H1 (cell line): ENCODE data around the gene SUV39H2.

Experiments used
- BACH1 ChIP-seq: IDR thresholded peaks from 2 replicates; pipeline ENCODE4 v1.6.1; 2012; ENCODE audit warnings: low read length, improper control_type of control experiment
- EZH2 ChIP-seq: fragments of 200-600 bp; sonication (generic); IDR thresholded peaks from 2 replicates; pipeline ENCODE4 v1.7.1; 2012; ENCODE audit warnings: low read depth, mild to moderate bottlenecking, moderate library complexity, low read length, inconsistent platforms; ENCODE audit not compliant: severe bottlenecking
- JUND ChIP-seq: IDR thresholded peaks from 2 replicates; pipeline ENCODE4 v1.6.1; 2011; ENCODE audit warnings: mild to moderate bottlenecking, improper control_type of control experiment, low read length
- KDM4A ChIP-seq: IDR thresholded peaks from one replicate; pipeline ENCODE4 v1.7.1; 2012; ENCODE audit warnings: low read depth, mild to moderate bottlenecking, moderate library complexity, low read length, inconsistent platforms; ENCODE audit not compliant: severe bottlenecking
- NANOG ChIP-seq: IDR thresholded peaks from 2 replicates; pipeline ENCODE4 v1.6.1; 2011; ENCODE audit warnings: low read length, low read depth, mild to moderate bottlenecking, inconsistent platforms; ENCODE audit not compliant: insufficient read depth, poor library complexity, severe bottlenecking
- POLR2A ChIP-seq, 2 experiments: IDR thresholded peaks; 1 replicate in 1 of 2; 2 replicates in 1 of 2; pipeline ENCODE4 v1.6.1; 2011; ENCODE audit warnings: low read depth in 2 of 2, low read length in 2 of 2, mild to moderate bottlenecking in 2 of 2; ENCODE audit errors: control extremely low read depth in 1 of 2
- SP1 ChIP-seq: IDR thresholded peaks from 2 replicates; pipeline ENCODE4 v1.6.1; 2011; ENCODE audit warnings: low read depth, low read length
- TAF1 ChIP-seq: IDR thresholded peaks from 2 replicates; pipeline ENCODE4 v1.6.1; 2011; ENCODE audit warnings: mild to moderate bottlenecking, low read depth, low read length
- TEAD4 ChIP-seq: IDR thresholded peaks from 2 replicates; pipeline ENCODE4 v1.6.1; 2012; ENCODE audit warnings: low read depth, low read length, inconsistent platforms, mixed read lengths
- TF ChIP-seq, protein P1 (sequence below), 3 experiments: IDR thresholded peaks; 1 replicate in 2 of 3; 2 replicates in 1 of 3; pipeline versions ENCODE4 v1.5.1 to v1.6.1; 2011; ENCODE audit warnings: low read length in 3 of 3, mild to moderate bottlenecking in 3 of 3, inconsistent platforms in 2 of 3, low read depth in 1 of 3, moderate library complexity in 1 of 3; ENCODE audit not compliant: insufficient read depth in 1 of 3; ENCODE audit errors: control extremely low read depth in 1 of 3
- TF ChIP-seq, protein P2 (sequence below): fragments of 300-600 bp; sonication (generic); IDR thresholded peaks from 2 replicates; pipeline ENCODE4 v1.7.1; 2012; ENCODE audit warnings: low read length, moderate library complexity, mild to moderate bottlenecking, inconsistent platforms; ENCODE audit not compliant: insufficient replicate concordance
- TF ChIP-seq, protein P3 (sequence below): IDR thresholded peaks from 2 replicates; pipeline ENCODE4 v1.6.1; 2011; ENCODE audit warnings: low read depth, mild to moderate bottlenecking, low read length; ENCODE audit not compliant: insufficient read depth
- TF ChIP-seq, protein P4 (sequence below): IDR thresholded peaks from 2 replicates; pipeline ENCODE4 v1.6.1; 2012; ENCODE audit warnings: inconsistent platforms

DNA sequence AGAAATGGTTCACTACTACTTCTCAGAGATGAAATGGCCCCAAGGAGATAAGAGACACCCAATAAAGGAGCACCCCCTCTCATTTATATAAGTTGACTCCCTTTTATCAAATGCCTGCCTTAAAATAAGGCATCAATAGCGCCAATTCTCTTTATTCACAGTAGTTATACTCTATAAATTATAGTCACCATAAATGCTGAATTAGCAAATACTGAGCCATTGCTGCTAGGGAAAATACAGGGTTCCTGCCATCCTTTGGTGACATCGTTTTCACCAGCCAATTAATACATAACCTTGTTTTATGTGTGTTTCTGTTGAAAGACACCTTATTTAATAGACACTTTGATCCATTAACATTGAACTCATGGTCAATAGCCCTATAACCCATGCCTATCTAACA is 46.6 kb downstream of the SUV39H2 start:
- TF ChIP-seq BACH1 = no peak
- TF ChIP-seq, protein P1, sequence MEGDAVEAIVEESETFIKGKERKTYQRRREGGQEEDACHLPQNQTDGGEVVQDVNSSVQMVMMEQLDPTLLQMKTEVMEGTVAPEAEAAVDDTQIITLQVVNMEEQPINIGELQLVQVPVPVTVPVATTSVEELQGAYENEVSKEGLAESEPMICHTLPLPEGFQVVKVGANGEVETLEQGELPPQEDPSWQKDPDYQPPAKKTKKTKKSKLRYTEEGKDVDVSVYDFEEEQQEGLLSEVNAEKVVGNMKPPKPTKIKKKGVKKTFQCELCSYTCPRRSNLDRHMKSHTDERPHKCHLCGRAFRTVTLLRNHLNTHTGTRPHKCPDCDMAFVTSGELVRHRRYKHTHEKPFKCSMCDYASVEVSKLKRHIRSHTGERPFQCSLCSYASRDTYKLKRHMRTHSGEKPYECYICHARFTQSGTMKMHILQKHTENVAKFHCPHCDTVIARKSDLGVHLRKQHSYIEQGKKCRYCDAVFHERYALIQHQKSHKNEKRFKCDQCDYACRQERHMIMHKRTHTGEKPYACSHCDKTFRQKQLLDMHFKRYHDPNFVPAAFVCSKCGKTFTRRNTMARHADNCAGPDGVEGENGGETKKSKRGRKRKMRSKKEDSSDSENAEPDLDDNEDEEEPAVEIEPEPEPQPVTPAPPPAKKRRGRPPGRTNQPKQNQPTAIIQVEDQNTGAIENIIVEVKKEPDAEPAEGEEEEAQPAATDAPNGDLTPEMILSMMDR (IDR thresholded peaks at IDR 0.05; ENCODE audit: control extremely low read depth in 1 of 3, insufficient read depth in 1 of 3, low read depth in 1 of 3, low read length in 3 of 3) = no peak
- no peak for TF ChIP-seq SP1
- no peak for TF ChIP-seq POLR2A (IDR thresholded peaks at IDR 0.05; ENCODE audit: control extremely low read depth in 1 of 2, low read depth in 2 of 2, low read length in 2 of 2)
- no peak for TF ChIP-seq TEAD4
- no peak for TF ChIP-seq JUND
- TF ChIP-seq, protein P2, sequence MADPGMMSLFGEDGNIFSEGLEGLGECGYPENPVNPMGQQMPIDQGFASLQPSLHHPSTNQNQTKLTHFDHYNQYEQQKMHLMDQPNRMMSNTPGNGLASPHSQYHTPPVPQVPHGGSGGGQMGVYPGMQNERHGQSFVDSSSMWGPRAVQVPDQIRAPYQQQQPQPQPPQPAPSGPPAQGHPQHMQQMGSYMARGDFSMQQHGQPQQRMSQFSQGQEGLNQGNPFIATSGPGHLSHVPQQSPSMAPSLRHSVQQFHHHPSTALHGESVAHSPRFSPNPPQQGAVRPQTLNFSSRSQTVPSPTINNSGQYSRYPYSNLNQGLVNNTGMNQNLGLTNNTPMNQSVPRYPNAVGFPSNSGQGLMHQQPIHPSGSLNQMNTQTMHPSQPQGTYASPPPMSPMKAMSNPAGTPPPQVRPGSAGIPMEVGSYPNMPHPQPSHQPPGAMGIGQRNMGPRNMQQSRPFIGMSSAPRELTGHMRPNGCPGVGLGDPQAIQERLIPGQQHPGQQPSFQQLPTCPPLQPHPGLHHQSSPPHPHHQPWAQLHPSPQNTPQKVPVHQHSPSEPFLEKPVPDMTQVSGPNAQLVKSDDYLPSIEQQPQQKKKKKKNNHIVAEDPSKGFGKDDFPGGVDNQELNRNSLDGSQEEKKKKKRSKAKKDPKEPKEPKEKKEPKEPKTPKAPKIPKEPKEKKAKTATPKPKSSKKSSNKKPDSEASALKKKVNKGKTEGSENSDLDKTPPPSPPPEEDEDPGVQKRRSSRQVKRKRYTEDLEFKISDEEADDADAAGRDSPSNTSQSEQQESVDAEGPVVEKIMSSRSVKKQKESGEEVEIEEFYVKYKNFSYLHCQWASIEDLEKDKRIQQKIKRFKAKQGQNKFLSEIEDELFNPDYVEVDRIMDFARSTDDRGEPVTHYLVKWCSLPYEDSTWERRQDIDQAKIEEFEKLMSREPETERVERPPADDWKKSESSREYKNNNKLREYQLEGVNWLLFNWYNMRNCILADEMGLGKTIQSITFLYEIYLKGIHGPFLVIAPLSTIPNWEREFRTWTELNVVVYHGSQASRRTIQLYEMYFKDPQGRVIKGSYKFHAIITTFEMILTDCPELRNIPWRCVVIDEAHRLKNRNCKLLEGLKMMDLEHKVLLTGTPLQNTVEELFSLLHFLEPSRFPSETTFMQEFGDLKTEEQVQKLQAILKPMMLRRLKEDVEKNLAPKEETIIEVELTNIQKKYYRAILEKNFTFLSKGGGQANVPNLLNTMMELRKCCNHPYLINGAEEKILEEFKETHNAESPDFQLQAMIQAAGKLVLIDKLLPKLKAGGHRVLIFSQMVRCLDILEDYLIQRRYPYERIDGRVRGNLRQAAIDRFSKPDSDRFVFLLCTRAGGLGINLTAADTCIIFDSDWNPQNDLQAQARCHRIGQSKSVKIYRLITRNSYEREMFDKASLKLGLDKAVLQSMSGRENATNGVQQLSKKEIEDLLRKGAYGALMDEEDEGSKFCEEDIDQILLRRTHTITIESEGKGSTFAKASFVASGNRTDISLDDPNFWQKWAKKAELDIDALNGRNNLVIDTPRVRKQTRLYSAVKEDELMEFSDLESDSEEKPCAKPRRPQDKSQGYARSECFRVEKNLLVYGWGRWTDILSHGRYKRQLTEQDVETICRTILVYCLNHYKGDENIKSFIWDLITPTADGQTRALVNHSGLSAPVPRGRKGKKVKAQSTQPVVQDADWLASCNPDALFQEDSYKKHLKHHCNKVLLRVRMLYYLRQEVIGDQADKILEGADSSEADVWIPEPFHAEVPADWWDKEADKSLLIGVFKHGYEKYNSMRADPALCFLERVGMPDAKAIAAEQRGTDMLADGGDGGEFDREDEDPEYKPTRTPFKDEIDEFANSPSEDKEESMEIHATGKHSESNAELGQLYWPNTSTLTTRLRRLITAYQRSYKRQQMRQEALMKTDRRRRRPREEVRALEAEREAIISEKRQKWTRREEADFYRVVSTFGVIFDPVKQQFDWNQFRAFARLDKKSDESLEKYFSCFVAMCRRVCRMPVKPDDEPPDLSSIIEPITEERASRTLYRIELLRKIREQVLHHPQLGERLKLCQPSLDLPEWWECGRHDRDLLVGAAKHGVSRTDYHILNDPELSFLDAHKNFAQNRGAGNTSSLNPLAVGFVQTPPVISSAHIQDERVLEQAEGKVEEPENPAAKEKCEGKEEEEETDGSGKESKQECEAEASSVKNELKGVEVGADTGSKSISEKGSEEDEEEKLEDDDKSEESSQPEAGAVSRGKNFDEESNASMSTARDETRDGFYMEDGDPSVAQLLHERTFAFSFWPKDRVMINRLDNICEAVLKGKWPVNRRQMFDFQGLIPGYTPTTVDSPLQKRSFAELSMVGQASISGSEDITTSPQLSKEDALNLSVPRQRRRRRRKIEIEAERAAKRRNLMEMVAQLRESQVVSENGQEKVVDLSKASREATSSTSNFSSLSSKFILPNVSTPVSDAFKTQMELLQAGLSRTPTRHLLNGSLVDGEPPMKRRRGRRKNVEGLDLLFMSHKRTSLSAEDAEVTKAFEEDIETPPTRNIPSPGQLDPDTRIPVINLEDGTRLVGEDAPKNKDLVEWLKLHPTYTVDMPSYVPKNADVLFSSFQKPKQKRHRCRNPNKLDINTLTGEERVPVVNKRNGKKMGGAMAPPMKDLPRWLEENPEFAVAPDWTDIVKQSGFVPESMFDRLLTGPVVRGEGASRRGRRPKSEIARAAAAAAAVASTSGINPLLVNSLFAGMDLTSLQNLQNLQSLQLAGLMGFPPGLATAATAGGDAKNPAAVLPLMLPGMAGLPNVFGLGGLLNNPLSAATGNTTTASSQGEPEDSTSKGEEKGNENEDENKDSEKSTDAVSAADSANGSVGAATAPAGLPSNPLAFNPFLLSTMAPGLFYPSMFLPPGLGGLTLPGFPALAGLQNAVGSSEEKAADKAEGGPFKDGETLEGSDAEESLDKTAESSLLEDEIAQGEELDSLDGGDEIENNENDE = no peak
- no peak for TF ChIP-seq EZH2
- no peak for TF ChIP-seq KDM4A
- no peak for TF ChIP-seq NANOG
- TF ChIP-seq, protein P3, sequence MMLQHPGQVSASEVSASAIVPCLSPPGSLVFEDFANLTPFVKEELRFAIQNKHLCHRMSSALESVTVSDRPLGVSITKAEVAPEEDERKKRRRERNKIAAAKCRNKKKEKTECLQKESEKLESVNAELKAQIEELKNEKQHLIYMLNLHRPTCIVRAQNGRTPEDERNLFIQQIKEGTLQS = no peak
- TF ChIP-seq, protein P4, sequence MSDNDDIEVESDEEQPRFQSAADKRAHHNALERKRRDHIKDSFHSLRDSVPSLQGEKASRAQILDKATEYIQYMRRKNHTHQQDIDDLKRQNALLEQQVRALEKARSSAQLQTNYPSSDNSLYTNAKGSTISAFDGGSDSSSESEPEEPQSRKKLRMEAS = no peak
- no peak for TF ChIP-seq TAF1
